GM12878 (cell line): Measurements from ENCODE around the gene PRUNE2. TPM values are rescaled to one million over a fixed set of nuclear protein-coding genes. Genes with fewer than 3 reads are reported as not detected.

Experiments used
- ATAC-seq: fragments of 200-7000 bp; cut with Tn5 transposase; 3 replicates; pipeline ENCODE4 v1.9.1; 2020; ENCODE audit warnings: mild to moderate bottlenecking, moderate library complexity
- BruUV-seq: library from RNA; stranded (reverse); fragments of 400-500 nt; replicated peaks from 2 replicates; lab custom pipeline; 2021; lab: Mats Ljungman, UMichigan
- CTCF ChIA-PET: fragments of 300-600 bp; sonication (Branson Sonifier 250); formaldehyde crosslinking; extraction: SDS; loops from one replicate; lab custom pipeline; 2021; ENCODE audit warnings: inconsistent platforms; lab: Yijun Ruan, JAX
- POLR2A ChIA-PET: fragments of 350-600 bp; formaldehyde crosslinking; extraction: SDS; loops from one replicate; lab custom pipeline; 2021; ENCODE audit warnings: inconsistent platforms; lab: Charles Lee
- RAD21 ChIA-PET: fragments of 300-600 bp; sonication (Branson Sonifier 250); formaldehyde crosslinking; loops from one replicate; lab custom pipeline; 2023; ENCODE audit warnings: antibody characterized with exemption; ENCODE audit not compliant: unreplicated experiment; lab: Charles Lee
- SMC1A ChIA-PET: fragments of 300-600 bp; sonication (Branson Sonifier 250); formaldehyde crosslinking; loops from one replicate; lab custom pipeline; 2023; ENCODE audit not compliant: unreplicated experiment, uncharacterized antibody; lab: Charles Lee
- DNase-seq: peaks from one replicate; pipeline ENCODE4 v3.0.0-alpha.2; 2011; ENCODE audit warnings: low read depth, low spot score
- FAIRE-seq: peaks from 3 replicates; lab custom pipeline; 2011; peaks lifted over from hg19 to GRCh38; lab: Jason Lieb, UNC
- H2AFZ ChIP-seq: 2 replicates; pipeline ENCODE4 v1.6.0; 2011; ENCODE audit warnings: low read depth, low read length, control low read depth; ENCODE audit not compliant: control insufficient read depth
- H3K27ac ChIP-seq: 2 replicates; pipeline ENCODE4 v1.5.1; 2011; ENCODE audit warnings: control low read depth; ENCODE audit not compliant: control insufficient read depth, insufficient read depth
- H3K27me3 ChIP-seq, 2 experiments: replicated peaks in 1 of 2; 2 replicates each; pipeline versions ENCODE4 v1.6.0 to v1.6.1; 2011; ENCODE audit warnings: low read length in 1 of 2; ENCODE audit not compliant: control insufficient read depth in 2 of 2, insufficient read depth in 2 of 2
- H3K36me3 ChIP-seq, 2 experiments: 2 replicates each; pipeline ENCODE4 v1.5.1; 2011; ENCODE audit warnings: low read length in 1 of 2; ENCODE audit not compliant: control insufficient read depth in 2 of 2, insufficient read depth in 2 of 2
- H3K4me1 ChIP-seq: 2 replicates; pipeline ENCODE4 v1.6.1; 2011; ENCODE audit warnings: mild to moderate bottlenecking, low read length, moderate library complexity, mixed read lengths; ENCODE audit not compliant: control insufficient read depth, insufficient read depth
- H3K4me2 ChIP-seq: 2 replicates; pipeline ENCODE4 v1.6.0; 2011; ENCODE audit warnings: control low read depth; ENCODE audit not compliant: control insufficient read depth, insufficient read depth
- H3K4me3 ChIP-seq: fragments of 200-600 bp; sonication (generic); 2 replicates; pipeline ENCODE4 v1.5.1; 2016
- H3K79me2 ChIP-seq: 2 replicates; pipeline ENCODE4 v1.6.0; 2011; ENCODE audit warnings: low read length; ENCODE audit not compliant: control insufficient read depth, insufficient read depth
- H3K9ac ChIP-seq: 2 replicates; pipeline ENCODE4 v1.8.0; 2011; ENCODE audit warnings: low read length, control low read depth, mixed read lengths; ENCODE audit not compliant: control insufficient read depth, insufficient read depth
- H3K9me3 ChIP-seq: replicated peaks from 3 replicates; pipeline ENCODE4 v1.5.1; 2011; ENCODE audit warnings: mild to moderate bottlenecking, low read length; ENCODE audit not compliant: control insufficient read depth, insufficient read depth
- H4K20me1 ChIP-seq: 2 replicates; pipeline ENCODE4 v1.6.0; 2011; ENCODE audit not compliant: control insufficient read depth, insufficient read depth
- ATF7 ChIP-seq: fragments of 450-650 bp; IDR thresholded peaks from 2 replicates; pipeline ENCODE4 v1.6.1; 2016; ENCODE audit warnings: low read depth, mild to moderate bottlenecking
- CHD2 ChIP-seq: IDR thresholded peaks from 2 replicates; pipeline ENCODE4 v1.6.1; 2011; ENCODE audit warnings: low read depth, low read length, improper control_type of control experiment, borderline replicate concordance
- JUND ChIP-seq: IDR thresholded peaks from 2 replicates; pipeline ENCODE4 v1.6.1; 2012; ENCODE audit warnings: low read depth, mild to moderate bottlenecking, low read length, improper control_type of control experiment, moderate library complexity
- MEF2A ChIP-seq: IDR thresholded peaks from 2 replicates; pipeline ENCODE4 v1.6.1; 2011; ENCODE audit warnings: low read depth, mild to moderate bottlenecking, low read length, moderate library complexity; ENCODE audit not compliant: insufficient read depth
- NFIC ChIP-seq: IDR thresholded peaks from 2 replicates; pipeline ENCODE4 v1.6.1; 2012; ENCODE audit warnings: low read depth, mild to moderate bottlenecking, inconsistent platforms, low read length, moderate library complexity
- POLR2AphosphoS2 ChIP-seq: IDR thresholded peaks from 2 replicates; pipeline ENCODE4 v1.6.1; 2011; ENCODE audit warnings: low read depth, mild to moderate bottlenecking, low read length, improper control_type of control experiment, moderate library complexity
- ZBTB11 ChIP-seq: fragments of 450-650 bp; formaldehyde crosslinking; IDR thresholded peaks from 2 replicates; pipeline ENCODE4 v1.5.0; 2022; ENCODE audit warnings: mild to moderate bottlenecking, missing genetic modification characterization
- ZNF384 ChIP-seq: IDR thresholded peaks from 2 replicates; pipeline ENCODE4 v1.6.1; 2012; ENCODE audit warnings: low read depth, mild to moderate bottlenecking, low read length, improper control_type of control experiment, borderline replicate concordance
- WGBS: methylation state at CpG from one replicate; pipeline ENCODE4 v1.1.6; 2016; ENCODE audit warnings: low lambda C conversion rate; ENCODE audit not compliant: insufficient replicate concordance, insufficient coverage; ENCODE audit errors: missing lambda C conversion rate; 5-methylcytosine and 5-hydroxymethylcytosine counted together
- in situ Hi-C: fragments of 300-500 bp; cut with MboI; formaldehyde crosslinking; loops from 9 replicates; pipeline ENCODE4 v1.14.3; 2018; ENCODE audit warnings: mixed read lengths
- intact Hi-C: fragments of 100-400 bp; cut with micrococcal nuclease; formaldehyde crosslinking; loops from one replicate; pipeline ENCODE4 v1.14.2; 2022; ENCODE audit not compliant: unreplicated experiment
- polyA plus RNA-seq, 11 experiments: library from polyadenylated mRNA; depleted of rRNA in 4 of 11; unstranded in 6 of 11; stranded (reverse) in 5 of 11; fragments of >200 nt; fragmentation: Nextera tagmentation in 4 of 11; fragmentation: Illumina TruSeq in 1 of 11; extraction: Ambion mirVana in 4 of 11; extraction: Trizol in 1 of 11; gene quantifications; 1 replicate in 1 of 11; 2 replicates in 10 of 11; pipeline versions ENCODE4 v1.2.1 to v1.2.3, GENCODE V29; 2011 to 2016; ENCODE audit warnings: inconsistent platforms in 2 of 11, missing spikeins in 2 of 11, low read depth in 1 of 11
- total RNA-seq, 4 experiments: library from RNA; depleted of rRNA in 3 of 4; stranded (reverse); fragments of >200 nt in 3 of 4; fragmentation: Illumina TruSeq in 1 of 4; extraction: Trizol in 1 of 4; gene quantifications; 2 replicates each; pipeline versions ENCODE4 v1.2.1 to v1.2.3, GENCODE V29; 2013 to 2021
- TF ChIP-seq, protein P1 (sequence below): IDR thresholded peaks from 2 replicates; pipeline ENCODE4 v1.6.1; 2012; ENCODE audit warnings: low read depth, low read length, improper control_type of control experiment
- TF ChIP-seq, protein P2 (sequence below): IDR thresholded peaks from 2 replicates; pipeline ENCODE4 v1.6.1; 2012; ENCODE audit warnings: improper control_type of control experiment, low read depth, low read length; ENCODE audit not compliant: insufficient replicate concordance

PRUNE2 gene
- total and polyA plus RNA-seq, 10 of the 15 experiments (the other 5 are each of a cell fraction or from before 2014, with no cell fraction given): 0.07 to 0.63 (median 0.25) TPM

- WGBS: 5% methylated on average over 3 of the region's 3 CpGs
- in situ Hi-C loops: no loop called here
- Histone ChIP-seq H4K20me1 (no peaks in the 10 kb centered on the region), H3K79me2 (no peaks in the 10 kb centered on the region), H3K27me3 (no peaks in the 10 kb centered on the region), H3K36me3 (no peaks in the 10 kb centered on the region), H3K9ac (no peak overlapping the region), H3K27ac (no peak overlapping the region), H3K9me3 (no peaks in the 10 kb centered on the region), H3K4me2 (no peak overlapping the region), H3K4me1 (no peaks in the 10 kb centered on the region), H2AFZ (no peak overlapping the region), H3K4me3 (no peak overlapping the region)
- TF ChIP-seq NFIC: no peak
- TF ChIP-seq ATF7: no peak
- TF ChIP-seq JUND: no peak
- no peak for TF ChIP-seq CHD2
- no peak for TF ChIP-seq MEF2A
- no peak for TF ChIP-seq ZBTB11 (CRISPR knock-in tag)
- TF ChIP-seq, protein P1, sequence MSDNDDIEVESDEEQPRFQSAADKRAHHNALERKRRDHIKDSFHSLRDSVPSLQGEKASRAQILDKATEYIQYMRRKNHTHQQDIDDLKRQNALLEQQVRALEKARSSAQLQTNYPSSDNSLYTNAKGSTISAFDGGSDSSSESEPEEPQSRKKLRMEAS: no peak
- TF ChIP-seq POLR2AphosphoS2: no peak
- TF ChIP-seq, protein P2, sequence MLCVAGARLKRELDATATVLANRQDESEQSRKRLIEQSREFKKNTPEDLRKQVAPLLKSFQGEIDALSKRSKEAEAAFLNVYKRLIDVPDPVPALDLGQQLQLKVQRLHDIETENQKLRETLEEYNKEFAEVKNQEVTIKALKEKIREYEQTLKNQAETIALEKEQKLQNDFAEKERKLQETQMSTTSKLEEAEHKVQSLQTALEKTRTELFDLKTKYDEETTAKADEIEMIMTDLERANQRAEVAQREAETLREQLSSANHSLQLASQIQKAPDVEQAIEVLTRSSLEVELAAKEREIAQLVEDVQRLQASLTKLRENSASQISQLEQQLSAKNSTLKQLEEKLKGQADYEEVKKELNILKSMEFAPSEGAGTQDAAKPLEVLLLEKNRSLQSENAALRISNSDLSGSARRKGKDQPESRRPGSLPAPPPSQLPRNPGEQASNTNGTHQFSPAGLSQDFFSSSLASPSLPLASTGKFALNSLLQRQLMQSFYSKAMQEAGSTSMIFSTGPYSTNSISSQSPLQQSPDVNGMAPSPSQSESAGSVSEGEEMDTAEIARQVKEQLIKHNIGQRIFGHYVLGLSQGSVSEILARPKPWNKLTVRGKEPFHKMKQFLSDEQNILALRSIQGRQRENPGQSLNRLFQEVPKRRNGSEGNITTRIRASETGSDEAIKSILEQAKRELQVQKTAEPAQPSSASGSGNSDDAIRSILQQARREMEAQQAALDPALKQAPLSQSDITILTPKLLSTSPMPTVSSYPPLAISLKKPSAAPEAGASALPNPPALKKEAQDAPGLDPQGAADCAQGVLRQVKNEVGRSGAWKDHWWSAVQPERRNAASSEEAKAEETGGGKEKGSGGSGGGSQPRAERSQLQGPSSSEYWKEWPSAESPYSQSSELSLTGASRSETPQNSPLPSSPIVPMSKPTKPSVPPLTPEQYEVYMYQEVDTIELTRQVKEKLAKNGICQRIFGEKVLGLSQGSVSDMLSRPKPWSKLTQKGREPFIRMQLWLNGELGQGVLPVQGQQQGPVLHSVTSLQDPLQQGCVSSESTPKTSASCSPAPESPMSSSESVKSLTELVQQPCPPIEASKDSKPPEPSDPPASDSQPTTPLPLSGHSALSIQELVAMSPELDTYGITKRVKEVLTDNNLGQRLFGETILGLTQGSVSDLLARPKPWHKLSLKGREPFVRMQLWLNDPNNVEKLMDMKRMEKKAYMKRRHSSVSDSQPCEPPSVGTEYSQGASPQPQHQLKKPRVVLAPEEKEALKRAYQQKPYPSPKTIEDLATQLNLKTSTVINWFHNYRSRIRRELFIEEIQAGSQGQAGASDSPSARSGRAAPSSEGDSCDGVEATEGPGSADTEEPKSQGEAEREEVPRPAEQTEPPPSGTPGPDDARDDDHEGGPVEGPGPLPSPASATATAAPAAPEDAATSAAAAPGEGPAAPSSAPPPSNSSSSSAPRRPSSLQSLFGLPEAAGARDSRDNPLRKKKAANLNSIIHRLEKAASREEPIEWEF: no peak
- TF ChIP-seq ZNF384: no peak
- DNase-seq (no peak), FAIRE-seq (no peak), ATAC-seq (no peak)
- ChIA-PET CTCF (no interaction called here), POLR2A (no interaction called here), RAD21 (no interaction called here), SMC1A (interaction anchor here (0.6 kb wide), 1 partner anchor 19 kb away, joined by 3 read pairs; no protein-coding TSS in a partner anchor)
- BruUV-seq: no TSS peak
- intact Hi-C loops: no loop called here
Observed at GRCh38 chr9:76595645-76596044, 310.3 kb downstream of the PRUNE2 start.
